Measurements from ENCODE around the gene NUDT16L1.
"Not testable (repeated sequence)": the region's sequence is repeated elsewhere in the genome, so short reads cannot be mapped to it uniquely, and the experiment has no call there.

NUDT16L1 gene

DNA sequence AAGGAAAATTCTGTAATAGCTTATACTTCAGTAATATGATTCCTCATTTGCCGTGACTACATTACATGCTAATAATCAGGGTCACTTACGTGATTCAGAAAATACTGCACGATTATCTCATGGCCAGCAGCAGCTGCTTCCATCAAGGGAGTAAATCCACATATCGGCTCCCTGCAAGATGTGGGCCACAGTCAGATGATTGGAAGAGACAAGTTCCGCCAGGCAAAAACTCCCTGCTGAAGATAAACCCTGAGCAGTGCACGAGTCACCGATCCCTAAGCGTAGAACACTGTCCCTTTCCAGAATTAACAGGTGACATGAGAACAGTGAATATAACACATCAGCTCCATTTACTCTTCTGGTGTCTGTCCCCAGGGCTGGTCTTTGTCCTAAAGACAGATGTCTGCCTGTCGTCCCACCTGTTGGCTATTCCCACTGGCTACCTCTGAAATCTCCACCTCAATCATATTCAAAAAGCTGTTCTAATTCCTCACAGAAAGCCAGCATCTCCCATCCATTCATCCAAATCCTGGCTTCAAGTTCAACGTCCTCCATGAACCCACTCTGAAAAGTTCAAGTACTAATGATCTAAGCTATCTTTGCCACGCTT, 31.4 kb downstream of the NUDT16L1 start:
- no peak for DNase-seq

DNA sequence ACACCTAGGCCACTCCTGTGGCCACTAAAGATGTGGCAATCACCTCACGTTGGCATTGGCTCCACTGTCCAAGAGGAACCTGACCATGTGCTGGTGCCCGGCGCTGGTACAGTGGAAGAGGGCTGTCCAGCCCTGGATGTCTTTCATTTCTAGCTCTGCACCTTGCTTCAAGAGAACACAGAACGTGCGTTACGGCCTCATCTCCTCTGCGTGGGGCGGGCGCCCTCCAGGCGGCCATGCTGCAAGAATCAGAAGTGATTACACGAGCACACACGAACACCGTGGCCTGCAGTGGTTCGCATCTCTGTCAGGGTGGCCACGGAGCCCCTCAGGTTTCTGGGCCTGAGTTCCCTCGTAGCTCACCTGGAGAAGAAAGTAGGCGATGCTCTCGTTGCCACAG, 33.3 kb downstream of the NUDT16L1 start:
- no peak for DNase-seq

DNA sequence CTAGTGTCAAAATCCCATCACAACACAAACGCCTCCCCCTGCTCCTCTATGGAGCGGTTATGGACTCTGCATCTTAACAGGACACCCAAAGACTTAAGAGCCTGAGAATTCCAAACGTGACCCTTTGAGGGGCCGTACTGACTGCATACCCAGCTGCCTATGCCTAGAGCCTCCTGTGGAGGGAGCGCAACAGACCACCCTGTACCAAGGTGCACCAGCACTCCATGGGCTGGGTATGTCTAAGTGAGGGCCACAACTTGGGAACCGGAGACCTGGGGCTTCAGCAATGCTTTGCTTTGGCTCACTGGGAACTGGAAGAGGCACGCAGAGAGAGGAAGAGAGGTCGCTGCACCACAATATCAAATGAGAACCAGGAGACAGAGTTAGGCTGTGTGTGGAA, 35.3 kb downstream of the NUDT16L1 start:
- DNase-seq, result no peak

DNA sequence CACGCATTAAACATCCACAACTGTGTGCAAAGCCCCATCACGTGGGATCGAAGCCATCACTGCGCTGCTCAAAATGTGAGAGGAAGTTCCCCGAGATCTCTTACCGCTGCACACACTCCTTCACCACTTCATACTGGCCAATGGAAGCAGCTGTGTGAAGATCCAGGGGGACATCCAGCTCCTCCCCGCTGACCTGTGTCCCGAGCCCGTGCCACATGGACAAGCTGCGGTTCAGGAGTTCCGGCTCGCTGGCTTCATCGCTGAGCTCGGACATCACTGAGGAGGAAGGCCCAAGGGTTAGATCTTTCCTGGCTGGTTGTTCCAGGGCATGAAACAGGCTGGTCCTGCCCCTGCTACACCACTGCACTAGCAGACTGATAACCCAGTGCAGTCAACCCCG, 36.5 kb downstream of the NUDT16L1 start:
- DNase-seq, result no peak

DNA sequence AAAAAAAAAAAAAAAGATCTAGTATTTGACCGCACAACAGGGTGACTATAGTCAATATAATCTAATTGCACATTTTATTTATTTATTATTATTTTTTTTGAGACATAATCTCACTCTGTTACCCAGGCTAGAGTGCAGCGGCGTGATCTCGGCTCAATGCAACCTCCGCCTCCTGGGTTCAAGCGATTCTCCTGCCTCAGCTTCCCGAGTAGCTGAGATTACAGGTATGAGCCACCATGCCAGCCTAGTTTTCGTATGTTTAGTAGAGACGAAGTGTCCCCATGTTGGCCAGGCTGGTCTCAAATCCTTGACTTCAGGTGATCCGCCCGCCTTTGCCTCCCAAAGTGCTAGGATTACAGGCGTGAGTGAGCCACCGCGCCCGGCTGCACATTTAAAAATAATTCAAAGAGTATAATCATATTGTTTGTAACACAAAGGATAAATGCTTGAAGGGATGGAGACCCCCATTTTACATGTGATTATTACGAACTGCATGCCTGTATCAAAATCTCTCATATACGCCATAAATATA, 39.9 kb downstream of the NUDT16L1 start:
- DNase-seq, result no peak

DNA sequence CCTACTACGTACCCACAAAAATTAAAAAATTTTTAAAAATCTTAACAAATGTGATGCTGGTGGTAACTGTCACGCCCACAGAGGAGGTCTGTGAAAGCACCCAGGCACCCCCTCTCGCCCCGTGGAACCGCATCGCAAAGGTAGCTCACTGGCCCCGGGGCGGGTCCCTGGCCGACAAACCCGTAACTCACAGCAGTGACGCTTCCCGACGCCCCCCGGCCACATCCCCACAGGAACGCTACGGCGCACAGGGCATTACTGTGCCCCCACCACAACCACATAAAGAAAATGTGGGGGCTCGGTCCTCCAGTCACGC, 40.3 kb downstream of the NUDT16L1 start:
- DNase-seq, result no peak

DNA sequence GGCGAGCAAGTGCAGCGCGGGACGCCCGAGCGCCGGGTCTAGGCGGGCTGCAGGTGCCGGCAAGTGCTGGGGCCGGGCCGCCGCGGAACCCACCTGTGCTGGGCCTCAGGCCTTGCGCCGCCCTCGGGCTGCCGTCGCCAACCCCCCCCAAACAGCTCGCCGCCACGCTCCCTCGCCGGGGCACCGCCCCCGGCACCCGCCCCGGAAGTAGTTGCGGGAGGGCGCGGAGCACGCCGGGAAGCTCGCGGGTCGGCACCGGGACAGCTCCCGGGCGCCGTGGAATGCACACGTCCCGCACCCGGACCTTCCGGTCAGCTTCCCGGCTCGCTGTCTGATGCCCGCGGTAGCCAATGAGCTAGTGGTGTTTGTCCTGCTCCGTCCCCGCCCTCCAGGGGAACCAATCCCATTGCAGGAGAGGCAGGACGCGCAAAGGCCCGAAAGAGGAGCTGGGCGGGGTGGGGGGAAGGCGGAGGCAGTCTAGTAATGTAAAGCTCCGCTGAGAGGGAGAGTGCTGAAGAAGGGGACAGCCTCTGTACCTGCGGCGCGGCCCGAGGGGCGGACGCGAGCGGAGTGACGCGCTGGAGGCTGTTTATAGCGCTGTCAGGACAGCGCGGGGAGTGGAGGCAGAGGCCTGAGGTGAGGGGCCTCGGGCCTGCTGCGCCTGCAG, 40.8 kb downstream of the NUDT16L1 start, which contains the start of the genes ANKS3 and DNAAF8:
Gene ANKS3 (minus strand): TSS at position 209 of the 667 bp plus-strand sequence. CDS start 4,122 bp downstream, outside the sequence.
Gene DNAAF8 (plus strand): TSS at position 475 of the 667 bp plus-strand sequence. CDS start 1,978 bp downstream, outside the sequence.
- DNase-seq, result peak; percentile 98

DNA sequence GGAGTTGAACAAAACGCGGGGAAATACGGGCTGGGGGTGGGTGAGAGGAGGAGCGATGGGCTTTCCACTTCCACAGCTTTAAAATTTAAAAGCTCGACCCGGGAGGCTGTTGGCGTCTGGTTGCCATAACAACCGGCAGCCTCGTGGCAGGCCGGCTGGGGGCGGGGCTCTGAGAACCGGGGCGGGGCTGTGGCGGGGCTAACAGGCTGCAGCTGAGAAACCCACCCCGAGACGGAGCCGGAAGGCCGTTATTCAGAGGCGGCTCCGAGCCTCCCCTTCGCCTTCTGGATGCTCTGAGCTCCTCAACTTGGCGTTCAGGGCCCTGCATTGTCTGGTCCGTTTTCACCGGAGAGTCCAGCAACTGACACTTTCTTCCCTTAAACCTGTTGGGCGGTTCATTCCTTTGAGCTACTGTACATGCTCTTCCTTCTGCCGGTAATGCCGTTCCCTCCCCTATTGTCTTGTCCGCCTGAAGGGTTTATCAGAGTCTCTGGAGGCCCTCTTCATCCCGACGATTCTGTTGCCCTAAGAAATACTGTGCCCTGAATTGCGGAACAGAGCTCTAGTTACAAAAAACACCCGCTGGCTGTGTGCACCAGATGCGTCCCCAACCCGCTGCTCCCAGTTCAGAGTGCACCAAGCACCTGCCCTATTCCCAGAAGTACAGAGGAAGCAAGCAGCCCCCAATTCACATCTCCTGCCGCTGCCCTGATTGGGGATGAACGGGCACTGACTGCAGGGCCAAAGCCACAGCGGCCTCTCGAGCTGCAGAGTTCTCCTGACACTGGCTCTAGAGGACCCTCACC, 41.6 kb downstream of the NUDT16L1 start:
- DNase-seq, result peak; percentile 95

DNA sequence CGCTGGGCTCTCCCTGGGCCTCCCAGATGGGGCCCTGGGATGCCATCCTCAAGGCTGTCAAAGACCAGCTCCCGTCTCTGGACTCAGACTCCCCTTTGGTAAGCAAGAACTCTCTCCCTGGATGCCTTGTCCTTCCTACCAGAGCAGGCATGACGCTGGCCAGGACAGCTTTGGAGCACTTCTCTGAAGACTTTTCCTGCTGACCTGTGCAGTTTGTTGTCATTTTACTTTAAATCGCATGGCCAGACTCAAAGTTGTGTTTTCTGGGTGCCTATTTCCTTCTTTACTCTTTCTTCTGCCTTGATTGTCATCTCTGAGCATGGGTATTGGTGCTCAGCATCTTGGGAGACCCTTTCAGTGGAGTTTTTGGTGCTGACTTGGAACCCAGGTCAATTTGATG, 43.2 kb downstream of the NUDT16L1 start:
- no peak for DNase-seq

DNA sequence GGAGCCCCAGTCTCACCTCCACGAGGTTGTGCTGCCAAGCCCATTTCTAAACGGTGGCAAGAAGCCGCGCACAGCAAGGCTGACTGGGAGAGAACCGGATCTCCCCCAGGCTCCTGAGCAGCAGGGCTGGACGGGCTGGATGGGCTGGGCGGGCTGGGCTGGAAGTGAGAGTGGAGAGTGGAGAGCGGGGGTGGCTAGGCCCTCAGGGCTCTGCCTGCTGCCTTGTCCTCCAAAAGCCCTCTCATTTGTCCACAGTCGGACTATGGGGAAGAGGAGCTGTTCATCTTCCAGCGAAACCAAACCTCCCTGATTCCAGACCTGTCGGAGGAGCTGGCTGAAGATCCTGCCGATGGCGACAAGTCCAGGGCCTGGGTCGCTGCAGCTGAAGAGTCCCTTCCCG, 44.2 kb downstream of the NUDT16L1 start:
- no peak for DNase-seq

DNA sequence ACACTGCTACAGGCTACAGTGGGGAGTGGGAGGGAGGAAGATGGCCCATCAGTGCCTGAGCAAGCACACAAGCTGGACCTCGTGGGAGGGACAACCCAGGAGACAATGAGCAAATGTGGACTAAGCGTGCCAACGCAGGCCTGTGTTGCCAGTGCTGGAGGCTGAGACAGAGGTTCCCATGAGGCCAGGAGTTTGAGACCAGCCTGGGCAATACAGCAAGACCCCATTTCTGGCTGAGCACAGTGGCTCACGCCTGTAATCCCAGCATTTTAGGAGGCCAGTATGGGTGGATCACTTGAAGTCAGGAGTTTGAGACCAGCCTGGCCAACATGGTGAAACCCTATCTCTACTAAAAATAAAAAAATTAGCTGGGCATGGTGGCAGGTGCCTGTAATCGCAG, 45.0 kb downstream of the NUDT16L1 start:
- DNase-seq, result not testable (repeated sequence)

DNA sequence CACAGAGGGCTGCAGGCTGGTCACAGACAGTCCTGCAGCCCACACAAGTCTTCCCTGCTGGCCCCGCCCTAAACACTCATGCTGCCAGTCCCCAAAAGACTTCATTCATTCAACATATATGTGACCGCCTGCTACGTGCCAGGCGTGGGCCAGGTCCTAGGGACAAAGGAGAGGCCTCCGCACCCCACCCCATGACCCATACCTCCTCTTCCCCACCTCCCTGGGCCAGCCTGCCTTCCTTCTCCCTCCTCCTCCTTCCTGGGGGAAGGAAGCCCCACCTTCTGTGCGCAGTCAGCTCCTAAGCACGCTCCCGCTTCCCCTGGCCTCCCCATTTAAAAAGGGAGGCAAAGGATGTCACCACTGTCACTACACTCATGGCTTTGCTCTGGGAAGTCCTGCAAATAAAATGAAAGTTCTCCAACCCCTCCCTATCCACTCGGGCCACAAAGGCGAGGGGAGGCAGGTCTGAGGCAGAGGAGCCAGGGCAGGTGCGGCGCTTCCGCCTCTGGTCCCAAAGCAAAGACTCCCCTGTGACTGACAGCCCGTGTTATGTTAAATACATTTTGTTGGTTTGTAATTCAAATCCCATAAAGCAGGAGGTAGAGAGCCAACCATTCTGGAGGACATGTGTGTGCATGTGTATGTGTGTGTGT, 50.0 kb downstream of the NUDT16L1 start:
- DNase-seq, result no peak

DNA sequence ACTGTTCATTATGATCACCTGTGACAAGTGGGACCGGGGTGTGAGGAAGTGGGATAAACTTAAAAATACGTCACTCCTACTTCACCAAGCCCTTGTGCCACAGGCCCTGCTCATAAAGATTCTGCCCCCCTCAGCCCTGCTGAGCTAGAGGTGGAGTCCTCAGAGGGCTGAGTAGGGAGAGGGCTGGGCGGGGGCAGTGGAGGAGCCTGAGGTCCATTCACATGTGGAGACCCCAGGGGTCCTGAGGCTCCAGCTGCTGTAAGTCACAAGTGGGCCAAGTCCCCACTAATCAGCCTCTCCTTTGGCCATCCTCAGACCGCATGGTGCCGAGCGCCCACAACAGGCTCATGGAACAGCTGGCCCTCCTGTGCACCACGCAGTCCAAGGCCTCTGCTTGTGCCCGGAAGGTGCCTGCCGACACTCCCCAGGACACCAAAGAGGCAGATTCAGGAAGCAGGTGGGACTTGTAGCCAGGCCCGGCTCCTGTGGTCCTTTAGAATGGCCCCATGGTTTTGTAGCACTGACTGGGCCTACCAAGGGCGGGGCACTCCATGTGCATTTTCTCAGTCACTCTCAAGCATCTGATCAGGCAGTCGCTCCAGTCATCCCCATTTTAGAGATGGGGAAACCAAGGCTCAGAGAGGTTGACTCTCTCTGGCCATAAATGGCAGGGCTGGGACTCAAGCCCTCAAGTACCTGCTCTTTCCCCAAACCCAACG, 51.4 kb downstream of the NUDT16L1 start:
- DNase-seq, result no peak

DNA sequence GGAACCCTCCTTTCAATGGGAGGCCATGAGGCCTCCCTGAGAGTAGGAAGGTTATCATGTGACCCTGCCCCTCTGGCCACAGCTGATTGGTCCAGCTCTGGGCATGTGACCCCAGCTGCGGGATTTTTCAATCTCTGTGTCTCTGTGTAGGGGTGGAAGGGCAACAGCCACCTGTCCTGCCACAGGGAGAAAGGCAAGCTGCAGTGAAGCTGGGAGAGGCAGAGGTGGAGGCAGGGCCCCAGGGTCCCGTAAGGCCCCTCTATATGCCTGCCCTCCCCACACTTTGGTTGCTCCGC, 51.9 kb downstream of the NUDT16L1 start:
- no peak for DNase-seq
